ENCODE data around the gene ZC3HAV1.
"Not testable (repeated sequence)": the region's sequence is repeated elsewhere in the genome, so short reads cannot be mapped to it uniquely, and the experiment has no call there.

Gene ZC3HAV1

DNA sequence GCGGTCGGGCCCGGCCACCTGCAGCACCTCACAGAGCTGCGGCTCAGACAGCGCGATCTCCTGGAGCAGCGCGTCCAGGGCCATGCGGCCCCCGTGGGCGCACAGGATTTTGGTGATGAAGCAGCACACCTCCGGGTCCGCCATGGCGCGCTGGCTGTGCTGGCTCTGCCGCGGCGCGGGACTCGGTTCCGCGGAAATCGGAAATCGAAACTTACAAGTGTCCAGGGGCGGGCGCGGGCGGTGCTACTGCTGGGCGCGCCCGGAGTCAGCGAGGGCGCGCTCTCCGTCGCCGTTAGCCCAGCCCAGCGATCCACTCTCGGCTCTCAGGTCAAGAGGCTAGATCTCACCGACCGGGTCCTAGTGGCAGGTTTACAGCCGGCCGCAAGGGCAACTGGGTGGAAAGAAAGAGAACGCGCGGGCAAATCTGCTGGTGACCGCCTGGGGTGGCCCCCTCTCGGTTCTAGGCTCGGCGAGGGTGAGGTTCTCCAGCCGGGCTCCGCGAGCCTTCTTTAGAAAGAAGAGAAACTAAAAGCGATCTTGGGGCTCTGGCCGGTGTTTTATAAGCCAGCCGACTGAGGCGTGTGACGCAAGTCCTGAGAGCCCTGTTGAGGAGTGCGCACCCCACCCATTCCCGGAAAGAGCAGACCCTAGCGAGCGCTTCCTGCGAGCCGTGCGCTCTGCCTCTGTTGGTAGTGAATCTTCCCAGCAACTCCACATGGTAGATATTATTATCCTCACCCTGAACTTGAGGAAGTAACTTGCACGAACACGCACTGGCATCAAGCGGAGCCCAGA lies at the start of gene ZC3HAV1:
Gene ZC3HAV1, minus strand, starts transcription at position 533 of the 795 bp plus-strand sequence. Its CDS starts 389 bp downstream, at position 144.
- DNase-seq (ENCODE audit: low spot score) = peak; percentile 83

DNA sequence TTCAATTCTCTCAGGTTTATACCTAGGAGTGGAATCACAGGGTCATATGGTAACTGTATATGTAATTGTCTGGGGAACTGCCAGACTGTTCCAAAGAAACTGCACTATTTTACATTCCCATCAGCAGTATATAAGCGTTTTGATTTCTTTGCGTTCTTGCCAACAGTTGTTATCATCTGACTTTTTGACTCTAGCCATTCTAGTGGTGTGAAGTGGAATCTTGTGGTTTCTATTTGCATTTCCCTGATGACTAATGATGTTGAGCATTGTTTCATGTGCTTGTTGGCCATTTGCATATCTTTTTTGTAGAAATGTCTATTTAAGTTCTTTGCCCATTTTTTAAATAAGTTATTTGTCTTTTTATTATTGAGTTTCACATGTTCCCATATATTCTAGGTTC lies 44.3 kb upstream of the ZC3HAV1 start:
- no peak for DNase-seq (ENCODE audit: low spot score)

DNA sequence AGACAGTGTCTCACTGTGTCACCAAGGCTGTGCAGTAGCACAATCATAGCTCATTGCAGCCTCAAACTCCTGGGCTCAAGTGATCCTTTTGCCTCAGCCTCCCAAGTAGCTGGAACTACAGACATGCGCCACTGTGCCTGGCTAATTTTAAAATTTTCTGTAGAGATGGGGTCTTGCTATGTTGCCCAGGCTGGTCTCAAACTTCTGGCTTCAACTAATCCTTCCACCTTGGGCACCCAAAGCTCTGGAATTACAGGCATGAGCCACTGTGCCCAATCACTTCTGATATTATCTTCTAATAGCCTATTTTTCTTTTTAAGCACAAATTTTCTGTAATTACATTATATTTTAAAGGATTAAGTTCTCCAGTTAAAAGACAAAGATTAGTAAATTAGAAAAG lies 42.6 kb upstream of the ZC3HAV1 start:
- no peak for DNase-seq (ENCODE audit: low spot score)

DNA sequence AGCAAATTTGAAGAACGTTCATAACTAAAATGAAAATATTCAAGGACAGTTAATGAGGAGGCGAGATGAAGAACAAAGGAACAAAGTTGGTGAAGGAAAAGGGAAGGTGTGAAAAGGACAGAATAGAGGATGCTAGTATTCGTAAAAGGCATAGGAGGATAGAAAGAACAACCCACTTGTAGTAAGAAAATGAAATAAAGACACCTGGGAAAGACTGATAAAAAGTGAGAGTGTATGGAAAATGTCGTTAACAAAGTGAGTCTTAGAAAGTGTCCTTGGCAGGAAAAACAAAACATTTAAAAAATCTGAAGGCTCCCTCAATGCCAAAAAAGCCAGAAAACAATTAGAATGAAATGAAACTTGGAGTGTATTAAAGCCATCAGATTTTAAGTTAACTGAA lies 29.6 kb upstream of the ZC3HAV1 start:
- DNase-seq (ENCODE audit: low spot score) = no peak

DNA sequence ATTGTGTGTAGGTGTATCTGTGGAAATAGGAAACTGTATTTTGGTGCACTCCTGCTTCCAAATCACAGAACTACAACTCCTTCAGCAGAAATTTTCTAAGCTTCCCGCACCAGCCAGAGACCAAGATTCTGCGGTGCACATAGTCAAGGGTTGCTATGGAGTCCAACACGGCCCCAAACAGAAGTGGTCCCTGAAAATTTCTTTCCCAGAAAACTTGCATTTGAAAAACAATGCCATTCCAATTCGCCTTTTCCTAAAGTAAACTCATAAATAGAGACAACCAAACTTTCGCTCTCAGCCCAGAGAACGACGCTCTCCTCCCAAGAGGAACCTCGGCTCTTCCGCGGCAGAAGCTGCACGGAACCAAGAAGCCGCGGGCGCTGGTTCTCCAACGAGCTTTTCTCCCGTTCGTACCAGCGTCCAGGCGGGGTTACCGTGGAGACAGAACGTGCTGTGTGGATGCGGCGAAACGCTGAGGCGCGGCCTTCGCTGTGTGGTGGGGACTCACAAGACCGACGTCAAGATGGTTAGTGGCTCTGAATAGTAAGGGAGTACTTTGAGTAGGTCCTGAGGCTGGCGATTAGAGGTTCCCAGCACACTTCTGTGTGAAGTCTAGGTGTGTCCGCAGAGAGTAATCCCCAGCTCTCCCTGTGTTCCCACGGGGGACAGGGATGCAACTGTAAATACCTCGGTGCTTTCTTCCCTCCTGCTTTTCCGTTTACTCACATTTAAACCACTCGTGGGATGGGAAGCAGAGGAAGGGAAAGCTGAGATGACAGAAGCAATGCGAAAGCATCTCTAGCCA lies 24.0 kb upstream of the ZC3HAV1 start:
- peak; percentile 60 for DNase-seq (ENCODE audit: low spot score)

DNA sequence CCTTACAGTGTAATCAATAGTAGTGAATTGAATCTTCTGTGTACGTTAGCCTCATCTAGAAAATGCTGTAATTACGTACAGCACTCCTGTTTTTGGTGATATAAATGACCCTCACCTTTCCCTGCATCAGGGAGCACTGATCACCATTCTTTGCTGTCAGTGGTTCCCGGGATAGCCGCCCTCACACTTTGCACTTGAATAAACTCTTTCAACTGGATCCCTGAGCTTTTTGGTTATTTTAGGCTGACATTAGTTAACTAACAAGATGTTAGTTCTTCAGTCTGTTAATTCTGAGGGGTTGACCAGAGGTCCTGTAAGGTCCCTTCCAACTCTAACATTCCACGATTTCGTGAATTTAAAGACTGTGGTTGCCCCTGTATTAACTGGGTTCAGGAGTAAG lies 23.4 kb upstream of the ZC3HAV1 start:
- no peak for DNase-seq (ENCODE audit: low spot score)

DNA sequence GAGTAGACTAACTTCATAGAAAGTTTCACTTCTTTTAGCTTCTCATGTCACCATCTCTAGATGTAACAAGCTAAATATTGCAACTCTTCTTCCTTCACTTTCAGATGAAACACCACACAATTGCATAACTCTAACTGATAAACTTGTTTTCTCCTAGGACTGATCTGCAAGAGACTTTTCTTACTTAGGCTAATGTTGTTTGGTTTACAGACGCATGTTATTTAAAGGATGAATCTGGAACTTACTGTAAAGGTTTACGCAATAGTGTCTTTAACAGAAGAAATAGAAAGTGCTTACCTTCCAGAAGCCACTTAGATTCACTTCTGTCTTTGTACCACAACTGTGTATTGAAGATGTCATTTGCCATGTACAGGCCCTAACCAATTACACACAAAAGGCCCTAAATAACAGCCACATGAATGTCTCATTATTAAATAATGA lies 22.1 kb upstream of the ZC3HAV1 start:
- DNase-seq (ENCODE audit: low spot score) = no peak

DNA sequence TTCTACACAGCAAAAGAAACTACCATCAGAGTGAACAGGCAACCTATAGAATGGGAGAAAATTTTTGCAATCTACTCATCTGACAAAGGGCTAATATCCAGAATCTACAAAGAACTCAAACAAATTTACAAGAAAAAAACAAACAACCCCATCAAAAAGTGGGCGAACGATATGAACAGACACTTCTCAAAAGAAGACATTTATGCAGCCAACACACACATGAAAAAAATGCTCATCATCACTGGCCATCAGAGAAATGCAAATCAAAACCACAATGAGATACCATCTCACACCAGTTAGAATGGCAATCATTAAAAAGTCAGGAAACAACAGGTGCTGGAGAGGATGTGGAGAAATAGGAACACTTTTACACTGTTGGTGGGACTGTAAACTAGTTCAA lies 20.3 kb upstream of the ZC3HAV1 start:
- DNase-seq (ENCODE audit: low spot score) = not testable (repeated sequence)

DNA sequence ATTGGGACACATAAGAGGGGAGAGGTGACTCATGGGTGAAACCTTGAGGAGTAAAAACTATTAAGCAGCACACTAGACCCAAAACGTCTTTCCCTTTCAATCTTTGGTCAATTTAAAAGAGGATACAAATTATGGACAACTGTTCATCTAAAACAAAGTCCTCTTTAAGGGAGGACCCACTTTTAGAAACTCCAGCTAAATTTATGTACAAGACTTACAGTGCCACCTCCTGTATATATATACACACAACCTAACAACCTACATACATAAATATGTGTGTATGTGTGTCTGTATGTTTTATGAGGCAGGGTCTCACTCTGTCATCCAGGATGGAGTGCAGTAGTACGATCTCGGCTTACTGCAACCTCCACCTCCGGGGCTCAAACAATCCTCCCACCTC lies 18.1 kb upstream of the ZC3HAV1 start:
- no peak for DNase-seq (ENCODE audit: low spot score)

DNA sequence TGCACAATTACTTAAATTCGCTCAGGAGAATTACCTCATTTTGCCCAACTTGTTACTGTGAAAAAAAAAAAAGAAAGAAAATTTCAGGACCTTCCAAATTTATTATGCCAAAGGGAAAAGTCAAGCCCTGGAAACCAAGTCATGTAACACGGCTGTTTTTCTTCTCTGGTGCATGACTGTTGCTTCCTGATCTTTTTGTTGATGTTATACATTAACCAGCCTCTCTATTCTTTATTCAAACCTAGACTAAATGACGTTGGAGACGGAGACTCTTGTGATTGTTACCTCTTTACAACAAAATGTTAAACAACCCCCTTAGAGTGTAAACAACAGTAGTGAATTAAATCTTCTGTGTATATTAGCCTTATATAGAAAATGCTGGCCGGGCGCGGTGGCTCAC lies 16.1 kb upstream of the ZC3HAV1 start:
- DNase-seq (ENCODE audit: low spot score) = no peak

DNA sequence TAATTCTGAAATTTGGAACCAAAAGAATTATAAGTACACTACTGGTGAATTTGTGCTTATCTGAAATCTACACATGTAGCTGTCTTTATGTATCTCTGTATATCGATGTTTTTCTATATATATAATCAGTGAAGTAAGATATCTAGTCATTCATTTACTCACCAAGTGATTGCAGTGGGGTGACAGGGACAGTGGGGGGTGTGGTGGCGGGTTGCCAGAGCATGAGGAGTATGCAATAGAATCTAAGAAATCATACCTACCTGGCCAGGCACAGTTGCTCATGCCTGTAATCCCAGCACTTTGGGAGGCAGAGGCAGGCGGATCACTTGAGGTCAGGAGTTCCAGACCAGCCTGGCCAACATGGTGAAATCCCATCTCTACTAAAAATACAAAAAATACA lies 15.5 kb upstream of the ZC3HAV1 start:
- DNase-seq (ENCODE audit: low spot score) = not testable (repeated sequence)

DNA sequence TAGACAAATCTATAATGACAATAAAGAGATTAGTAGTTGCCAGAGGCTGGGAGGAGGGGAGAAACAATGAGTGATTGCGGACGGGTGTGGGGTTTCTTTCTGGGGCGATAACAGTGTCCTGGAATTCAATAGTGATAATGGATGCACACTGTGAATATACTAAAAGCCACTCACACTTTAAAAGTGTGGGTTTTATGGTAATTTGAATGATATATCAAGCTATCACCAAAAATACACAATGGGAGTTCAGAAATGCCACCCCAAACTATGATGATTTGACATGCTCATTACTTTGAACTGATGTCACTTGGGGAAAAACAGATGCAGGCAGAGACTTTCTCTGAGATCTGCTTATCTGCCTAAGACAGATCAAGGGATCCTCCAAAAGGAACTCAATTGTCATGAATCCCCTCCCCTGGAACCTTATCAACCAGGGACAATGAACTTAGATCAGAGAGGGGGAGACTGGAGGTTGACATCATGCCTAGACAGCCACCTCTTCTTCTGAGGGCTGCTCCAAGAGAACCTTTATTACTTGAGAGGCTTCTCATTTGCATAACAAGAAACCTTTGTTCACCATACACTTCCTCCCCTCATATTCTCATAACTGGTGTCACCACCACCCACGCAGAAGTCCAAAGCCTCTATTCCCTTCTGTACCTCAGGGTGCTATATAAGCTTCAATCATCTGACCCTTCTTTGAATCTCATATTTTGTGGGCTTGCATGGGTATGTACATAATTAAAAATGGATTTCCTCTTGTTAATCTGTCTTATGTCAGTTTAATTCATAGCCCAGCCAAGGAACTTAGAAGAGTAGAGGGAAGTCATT lies 14.8 kb upstream of the ZC3HAV1 start:
- no peak for DNase-seq (ENCODE audit: low spot score)

DNA sequence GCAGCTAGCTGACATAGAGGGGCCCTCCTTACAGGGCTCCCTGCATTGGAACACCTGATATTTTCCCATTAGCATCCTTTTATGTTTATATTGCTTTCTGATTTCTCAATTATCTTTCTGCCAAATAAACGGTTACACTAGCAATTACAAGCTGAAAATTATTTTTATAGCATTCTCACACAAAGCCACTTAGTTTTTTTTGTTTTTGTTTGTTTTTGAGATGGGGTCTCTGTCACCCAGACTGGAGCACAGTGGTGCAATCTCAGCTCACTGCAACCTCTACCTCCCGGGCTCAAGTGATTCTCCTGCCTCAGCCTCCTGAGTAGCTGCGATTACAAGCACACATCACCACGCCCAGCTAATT lies 9.9 kb upstream of the ZC3HAV1 start:
- no peak for DNase-seq (ENCODE audit: low spot score)

DNA sequence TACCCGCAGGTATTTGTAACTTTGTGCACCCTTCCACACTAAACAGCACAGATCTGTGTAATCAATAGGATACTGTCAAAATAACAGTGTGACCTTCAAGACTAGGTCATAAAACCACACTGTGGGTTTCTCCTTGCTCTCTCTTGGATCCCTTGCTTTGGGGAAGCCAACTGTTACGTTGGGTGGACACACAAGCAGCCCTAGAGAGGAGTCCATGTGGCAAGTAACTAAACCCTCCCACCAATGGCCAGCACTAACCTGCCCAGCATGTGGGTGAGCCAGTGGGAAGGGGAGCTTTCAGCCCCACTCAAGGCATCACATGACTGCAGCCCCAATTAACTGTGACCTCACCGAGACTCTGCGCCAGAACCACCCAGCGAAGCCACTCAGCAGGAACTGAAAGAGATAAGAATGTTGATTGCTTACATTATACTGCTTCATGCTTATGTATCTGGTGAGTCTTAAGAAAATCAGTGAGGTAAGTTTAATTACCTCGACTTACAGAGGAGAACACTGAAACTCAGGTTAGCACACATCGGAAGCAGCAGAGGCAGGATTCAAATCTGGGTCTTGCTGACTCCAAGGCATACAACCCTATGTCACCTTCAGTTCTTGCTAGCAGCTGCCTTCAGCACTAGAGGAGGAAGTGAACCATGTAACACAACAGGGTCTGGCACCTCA lies 9.4 kb upstream of the ZC3HAV1 start:
- DNase-seq (ENCODE audit: low spot score) = no peak

DNA sequence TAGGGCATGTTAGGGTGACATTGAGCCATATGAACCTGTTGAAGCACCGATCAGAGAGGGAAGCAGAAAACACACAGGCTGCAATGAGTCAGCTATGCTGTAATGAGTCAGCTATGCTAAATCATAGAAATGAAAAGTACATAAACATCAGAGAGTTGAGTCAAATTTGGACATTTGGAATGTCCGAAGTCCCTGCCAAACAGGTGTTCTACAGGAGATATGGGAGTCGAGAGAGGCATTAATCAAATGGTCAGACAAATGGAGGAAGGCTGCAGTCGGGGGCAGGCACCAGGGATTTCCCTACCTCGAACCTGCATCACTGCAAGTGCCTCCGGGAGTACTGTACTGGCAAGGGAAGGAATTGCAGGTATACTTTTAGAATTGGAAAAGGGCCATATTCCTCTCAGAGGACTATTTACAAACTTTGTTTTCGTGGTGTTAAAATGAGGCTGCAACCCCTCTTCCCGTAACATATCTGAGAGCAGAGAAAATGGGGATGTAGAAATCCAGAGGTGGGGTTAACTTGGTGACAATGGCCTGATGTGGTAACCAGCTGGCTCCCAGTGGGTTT lies 8.8 kb upstream of the ZC3HAV1 start:
- DNase-seq (ENCODE audit: low spot score) = no peak

DNA sequence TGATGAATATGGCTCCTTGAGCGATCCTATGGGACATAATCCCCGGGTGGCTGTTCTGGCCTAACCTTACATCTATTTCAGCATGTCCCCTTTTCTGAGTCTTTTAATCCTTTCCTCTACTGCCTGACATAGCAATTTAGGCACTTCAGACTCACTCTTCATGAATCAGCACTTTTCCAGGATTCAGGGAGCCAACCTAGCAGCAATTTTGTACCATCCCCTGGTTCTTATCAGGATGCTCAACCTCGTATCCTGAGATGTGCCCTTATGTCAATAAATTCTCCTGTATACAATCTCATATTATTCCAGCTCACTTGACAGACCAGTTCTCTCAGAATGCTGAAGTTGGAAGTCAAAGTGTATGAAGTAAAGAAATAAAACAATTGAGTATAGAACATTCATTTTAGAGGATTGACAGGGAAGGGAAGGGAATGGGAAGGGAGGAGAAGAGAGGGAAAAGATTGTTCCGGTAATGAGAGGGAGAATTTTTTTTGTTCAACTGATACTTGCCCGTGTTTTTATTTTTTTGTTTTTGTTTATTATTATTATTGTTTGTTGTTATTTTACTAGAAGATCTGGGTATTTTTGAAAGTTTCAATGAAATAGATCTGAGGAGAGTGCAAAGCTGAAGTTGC lies 8.2 kb upstream of the ZC3HAV1 start:
- no peak for DNase-seq (ENCODE audit: low spot score)

DNA sequence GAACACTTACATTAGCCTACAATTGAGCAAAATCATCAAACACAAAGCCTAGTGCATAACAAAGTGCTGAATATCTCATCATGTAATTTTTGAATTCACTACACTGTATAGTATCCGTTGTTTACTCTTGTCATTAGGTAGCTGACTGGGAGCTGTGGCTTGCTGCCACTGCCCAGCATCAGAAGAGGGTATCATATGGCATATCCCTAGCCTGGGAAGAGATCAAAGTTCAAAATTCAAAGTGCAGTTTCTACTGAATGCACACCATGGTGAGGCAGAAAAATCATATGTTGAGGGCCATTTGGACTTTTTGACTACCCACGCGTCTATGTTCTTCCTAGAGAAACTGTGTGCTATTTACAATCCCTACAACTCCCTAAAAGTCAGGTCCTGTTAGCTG lies 7.5 kb upstream of the ZC3HAV1 start:
- no peak for DNase-seq (ENCODE audit: low spot score)

DNA sequence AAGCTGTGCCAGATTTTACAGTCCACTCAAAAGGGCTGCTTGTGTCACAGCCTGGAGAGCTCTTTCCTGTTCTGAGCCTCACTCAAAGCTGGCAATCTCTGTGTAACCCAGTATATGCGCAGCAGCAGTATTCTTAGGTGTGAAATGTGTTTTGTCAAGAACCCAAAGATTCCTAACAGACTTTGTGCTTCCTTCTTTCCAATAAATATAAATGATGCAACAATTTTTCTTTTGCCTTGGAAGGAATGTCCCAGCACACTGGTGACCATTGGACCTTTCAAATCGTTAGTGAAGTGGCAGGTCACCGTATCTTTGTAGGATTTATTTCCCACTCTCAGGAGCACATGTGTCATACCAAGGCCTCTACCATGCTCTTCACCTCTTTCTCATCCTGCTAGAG lies 5.6 kb upstream of the ZC3HAV1 start:
- no peak for DNase-seq (ENCODE audit: low spot score)

DNA sequence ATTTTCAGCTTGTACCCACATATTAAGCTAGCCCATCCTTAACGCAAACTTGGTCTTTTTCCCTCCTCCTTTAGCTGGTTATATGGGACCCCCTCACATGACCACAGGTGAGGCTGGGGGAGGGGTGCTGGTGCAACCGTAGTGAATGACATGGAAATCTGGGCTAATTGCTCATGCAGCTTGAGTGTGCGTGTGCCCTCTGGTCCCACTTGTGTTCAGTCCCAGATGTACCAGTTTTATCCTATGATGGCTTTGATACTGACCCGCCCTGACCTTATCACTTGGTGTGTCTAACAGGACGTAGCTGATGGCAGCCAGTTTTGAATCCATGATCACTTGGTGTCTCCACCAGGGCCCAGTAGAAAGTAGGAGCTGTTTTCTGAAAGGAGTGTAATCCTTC lies 5.1 kb upstream of the ZC3HAV1 start:
- no peak for DNase-seq (ENCODE audit: low spot score)

DNA sequence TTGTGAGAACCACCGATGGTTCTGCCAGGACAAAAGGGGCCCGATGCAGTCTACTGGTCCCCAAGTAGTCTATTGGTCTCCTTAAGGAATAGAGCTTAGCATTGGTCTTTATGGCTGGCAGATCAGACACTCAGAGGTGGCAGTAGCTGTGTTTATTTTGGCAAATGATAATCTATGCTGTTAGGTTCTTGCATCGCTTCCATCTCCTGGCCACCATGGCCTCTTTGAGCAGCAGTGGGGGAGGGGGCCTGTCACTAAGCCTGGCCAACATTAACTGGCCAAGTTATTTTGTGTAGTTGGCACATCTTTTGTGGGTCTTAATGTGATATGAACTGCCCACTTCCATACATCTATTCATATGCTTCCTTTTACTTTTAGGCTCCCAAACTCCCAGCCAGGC lies 4.5 kb upstream of the ZC3HAV1 start:
- no peak for DNase-seq (ENCODE audit: low spot score)

DNA sequence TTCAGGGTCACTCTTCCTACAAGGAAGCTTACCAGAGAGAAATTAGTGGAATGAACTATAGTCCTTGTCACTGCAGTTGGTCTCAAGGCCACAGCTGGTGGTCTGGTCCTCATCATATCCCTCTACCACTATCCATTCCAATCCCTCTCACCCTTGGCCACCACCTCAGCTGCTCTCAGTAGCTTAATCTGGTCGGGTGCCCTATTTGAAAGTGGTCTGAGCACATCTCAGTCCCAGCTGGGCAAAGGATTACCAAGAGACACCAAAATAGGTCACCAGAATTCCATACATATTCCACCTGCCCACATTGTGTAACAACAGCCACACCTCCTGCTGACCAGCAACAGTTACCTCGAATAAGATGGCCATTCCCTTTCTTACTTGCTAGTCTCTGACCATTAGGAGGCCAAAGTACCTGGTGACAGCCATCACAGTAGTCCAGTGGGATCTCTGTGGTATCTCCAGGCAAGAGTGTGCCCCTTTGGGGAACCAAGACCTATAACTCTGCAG lies 3.3 kb upstream of the ZC3HAV1 start:
- no peak for DNase-seq (ENCODE audit: low spot score)
